T-helper 2 cell treated with Interferon-gamma antibody and Interleukin-4, amounts not matched to agents 100 ng/mL and 5 ng/mL, for 36 hours (primary cell): ENCODE results near the gene PTPN4. TPM values are rescaled to one million over a fixed set of nuclear protein-coding genes. Genes with fewer than 3 reads are reported as not detected.

ENCODE experiments used
- intact Hi-C: fragments of 100-400 bp; cut with micrococcal nuclease; formaldehyde crosslinking; loops from one replicate; pipeline ENCODE4 v1.15.1; 2023
- total RNA-seq: library from RNA; stranded (reverse); gene quantifications from 2 replicates; pipeline ENCODE4 v1.2.3, GENCODE V29; 2022

Gene PTPN4
- total RNA-seq, 1 donor from 2014 or later: 69.2 TPM

DNA sequence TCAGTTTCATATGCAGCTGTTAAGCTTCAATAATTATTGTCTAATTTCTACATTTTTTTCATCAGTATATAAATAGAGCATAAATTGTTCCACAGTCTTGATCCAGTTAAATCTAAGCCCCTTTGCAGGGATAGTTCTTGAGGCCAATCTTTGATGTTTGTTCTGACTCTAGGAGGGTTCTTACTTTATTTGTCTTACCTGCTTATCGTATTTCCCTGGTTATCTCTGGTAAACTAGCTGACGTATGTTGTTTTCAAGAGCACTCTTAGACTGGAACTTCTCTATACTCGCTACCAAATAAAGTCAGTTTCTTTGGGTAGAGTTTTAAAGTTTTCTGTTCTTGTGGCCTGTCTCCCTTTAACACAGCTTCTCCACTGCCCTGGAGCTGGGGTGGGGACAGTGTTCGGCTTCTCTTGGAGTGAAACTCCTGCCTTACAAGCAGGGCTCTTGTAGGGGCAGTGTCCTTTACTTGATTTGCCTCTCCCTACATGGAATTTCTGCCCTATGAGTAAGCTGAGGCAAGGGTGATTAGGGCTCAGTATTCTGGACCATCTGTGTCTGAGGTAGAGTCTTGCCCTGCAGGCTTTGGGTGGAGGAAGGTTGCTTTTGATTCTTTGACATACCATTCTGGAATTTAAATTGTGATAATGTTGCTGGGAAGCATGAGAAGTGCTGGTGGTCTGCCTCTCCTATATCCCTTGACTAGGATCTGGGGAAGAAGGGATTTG lies 90.3 kb downstream of the PTPN4 start:
- intact Hi-C loops: no loop called here

DNA sequence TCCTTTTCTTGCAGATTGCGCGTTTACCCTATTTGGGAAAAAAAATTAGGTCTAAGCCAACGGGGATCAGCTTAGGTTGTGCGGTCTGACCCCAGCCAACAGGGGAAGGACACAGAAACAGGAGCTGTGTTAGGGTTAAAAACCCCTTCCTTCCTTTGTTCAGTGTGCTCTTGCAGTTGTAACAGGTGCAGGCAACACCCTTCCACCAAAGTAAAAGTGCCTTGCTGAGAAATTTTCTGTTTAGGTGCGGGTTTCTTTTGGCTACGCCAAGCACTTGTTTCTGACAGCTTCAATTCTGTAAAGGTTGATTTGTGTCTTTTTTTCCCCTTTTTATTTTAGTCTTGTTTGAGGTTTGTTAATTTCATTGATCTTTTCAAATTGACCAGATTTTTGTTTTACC lies 92.5 kb downstream of the PTPN4 start:
- intact Hi-C loops: no loop called here

DNA sequence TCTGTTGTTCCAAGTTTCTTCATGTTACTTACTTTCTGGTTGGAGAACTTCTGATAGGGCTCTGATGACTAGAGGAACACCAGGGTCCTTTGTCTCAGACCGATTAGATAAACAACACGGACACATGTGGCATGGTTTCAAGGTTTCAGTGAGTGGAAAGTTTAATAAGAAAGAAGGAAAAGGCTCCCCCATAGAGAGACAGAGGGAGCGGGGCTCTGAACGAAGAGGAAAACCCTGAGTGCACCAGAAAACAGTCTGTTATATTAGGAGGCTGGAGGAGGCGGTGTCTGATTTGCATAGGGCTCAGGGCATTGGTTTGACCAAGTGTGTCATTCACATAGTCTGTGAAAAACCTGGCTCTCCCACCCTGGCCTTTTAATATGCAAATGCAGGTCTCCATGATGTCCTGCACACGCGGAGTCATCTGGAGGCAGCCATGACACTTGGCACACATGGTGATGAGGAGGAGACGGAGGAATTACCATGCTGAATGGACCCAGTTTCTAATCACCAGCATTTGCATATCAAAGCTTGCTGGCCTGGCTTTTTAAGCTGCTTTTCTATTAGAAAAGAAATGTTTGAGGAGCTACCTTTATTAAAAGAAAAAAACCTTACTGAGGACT lies 94.2 kb downstream of the PTPN4 start:
- intact Hi-C loops: no loop called here

DNA sequence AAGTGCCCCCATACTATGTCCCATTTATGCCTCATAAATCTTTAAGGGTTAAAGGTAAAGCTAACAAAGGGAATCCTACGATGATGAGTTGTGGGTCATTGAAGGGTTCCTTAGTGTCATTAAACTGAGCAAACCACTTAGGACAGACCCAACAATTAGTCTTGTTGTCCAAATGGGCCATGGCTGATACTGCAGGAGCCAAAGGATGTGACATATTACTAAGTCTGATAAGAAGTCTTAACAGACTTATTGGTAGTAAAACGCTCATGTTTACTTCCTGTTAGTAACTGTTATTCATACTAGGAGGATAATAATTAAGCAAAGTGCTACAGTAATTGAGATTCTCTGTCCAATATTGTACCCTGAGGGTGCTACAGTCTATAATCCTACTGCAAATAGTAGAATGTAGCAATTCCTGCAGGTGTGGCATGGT lies 96.8 kb downstream of the PTPN4 start:
- intact Hi-C loops: no loop called here

DNA sequence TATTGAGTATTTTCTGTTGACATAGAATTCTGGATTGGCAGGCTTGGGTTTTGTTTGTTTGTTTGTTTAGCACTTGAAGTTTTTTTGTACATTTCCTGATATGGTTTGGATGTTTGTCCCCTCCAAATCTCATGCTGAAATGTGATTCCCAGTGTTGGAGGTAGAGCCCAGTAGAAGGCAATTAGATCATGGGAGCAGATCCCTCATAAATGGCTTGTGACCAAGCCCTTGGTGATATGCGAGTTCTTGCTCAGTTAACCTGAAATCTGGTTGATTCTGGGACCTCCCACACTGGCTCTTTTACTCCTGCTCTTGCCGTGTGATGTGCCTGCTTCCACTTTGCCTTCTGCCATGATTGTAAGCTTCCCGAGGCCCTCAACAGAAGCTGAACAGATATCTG lies 98.0 kb downstream of the PTPN4 start:
- intact Hi-C loops: no loop called here

DNA sequence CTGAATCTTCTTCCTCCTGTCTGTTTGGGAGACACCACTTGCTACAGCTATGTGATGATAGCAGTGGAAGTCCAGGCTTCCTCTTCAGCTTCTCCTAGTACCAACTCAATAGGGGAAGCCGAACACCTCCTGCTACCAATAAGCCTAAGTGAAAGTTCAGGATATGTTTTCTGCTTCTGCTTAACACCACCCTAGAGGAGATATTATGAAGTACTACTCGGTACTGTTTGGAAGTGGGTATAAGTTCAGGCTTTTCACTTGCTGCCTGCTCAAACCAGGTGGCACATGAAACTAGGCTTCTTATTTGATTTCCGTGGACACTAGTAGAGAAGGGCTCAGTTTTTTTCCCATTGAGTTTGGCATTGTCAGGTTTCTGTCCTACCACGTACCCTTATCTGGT lies 99.8 kb downstream of the PTPN4 start:
- intact Hi-C loops: no loop called here

DNA sequence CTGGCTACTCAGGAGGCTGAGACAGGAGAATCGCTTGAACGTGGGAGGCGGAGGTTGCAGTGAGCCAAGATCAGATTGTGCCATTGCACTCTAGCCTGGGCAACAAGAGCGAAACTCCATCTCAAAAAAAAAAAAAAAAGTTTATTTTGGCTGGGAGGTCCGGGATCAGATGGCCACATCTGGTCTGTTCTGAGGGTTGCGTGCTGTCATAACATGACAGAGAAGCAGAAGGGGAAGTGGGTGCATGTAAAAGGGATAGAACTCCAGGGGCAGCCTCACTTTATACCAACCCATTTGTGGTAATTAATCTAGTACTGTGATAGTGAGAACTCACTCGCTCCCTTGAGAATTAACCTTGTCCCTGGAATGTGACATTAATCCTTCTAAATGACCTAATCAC lies 101.2 kb downstream of the PTPN4 start:
- intact Hi-C loops: no loop called here

DNA sequence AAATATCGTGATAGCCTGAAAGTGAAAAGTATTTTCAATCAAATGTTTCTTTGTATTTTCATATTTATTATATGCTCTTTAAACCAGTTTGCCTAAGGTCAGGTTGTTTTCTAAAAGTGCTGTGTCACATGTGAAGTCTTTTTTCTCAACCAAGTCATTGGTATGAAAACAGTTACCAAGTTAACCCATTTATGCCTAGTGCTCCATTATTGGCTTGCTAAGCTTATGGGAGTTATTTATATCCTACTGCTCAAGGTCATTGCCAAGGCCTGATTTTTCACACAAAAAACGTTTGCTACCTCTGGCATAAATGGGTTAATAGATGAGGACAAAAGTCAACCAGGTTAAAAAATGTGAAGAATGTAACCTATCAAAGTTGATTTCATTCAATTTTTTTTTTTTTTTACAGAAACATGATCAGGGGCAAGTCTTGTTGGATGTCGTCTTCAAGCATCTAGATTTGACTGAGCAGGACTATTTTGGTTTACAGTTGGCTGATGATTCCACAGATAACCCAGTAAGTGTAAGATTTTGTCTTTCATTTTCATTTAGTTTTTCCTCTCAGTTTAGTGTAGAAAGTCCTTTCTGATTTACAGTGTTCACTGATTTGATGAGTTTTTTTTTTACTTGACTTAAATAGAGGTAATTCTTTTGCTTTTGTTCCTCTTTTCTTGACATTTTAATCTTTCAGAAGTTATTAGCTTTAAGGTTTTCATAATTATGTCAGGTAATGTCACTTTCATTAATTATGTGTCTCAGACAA lies 102.6 kb downstream of the PTPN4 start:
- intact Hi-C loops: loop anchor here (1.0 kb wide), 3 partner anchors 67 to 370 kb away; partner anchors contain the start of gene PTPN4

DNA sequence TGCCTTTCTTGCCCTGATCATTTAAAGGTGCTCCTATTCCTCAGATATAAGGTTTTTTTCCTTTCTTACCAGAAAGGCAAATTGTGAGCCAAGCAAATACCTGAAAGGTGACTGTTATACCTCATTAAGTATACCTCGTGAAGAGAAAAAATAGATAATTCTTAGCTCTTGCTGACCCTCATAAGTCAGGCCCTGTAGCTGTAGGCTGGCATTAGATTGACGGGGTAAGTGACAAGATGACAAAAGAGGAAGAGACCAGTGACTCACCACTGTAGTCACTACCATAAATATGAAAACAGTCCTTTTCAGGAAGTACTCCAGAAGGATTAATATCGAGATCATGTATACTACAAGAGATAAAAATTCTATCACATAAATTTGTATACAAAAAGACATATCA lies 104.6 kb downstream of the PTPN4 start:
- intact Hi-C loops: no loop called here

DNA sequence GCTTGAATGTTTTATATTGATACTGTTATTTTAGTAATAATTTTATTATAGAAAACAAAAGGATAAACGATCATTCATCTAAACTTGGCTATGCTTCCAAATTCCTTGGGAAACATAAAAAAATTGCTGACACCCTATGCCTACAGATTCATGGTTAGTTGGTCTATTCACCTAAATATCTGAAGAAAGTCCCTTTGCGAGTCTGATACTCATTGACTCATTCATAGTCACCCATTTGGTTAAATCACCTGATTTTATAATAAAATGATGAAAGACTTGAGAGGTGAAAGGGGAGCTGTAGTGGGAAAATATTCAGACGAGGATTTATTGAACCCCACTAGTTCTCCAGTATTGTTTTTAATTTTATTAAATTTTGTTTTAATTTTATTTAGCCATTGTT lies 112.0 kb downstream of the PTPN4 start:
- intact Hi-C loops: no loop called here

DNA sequence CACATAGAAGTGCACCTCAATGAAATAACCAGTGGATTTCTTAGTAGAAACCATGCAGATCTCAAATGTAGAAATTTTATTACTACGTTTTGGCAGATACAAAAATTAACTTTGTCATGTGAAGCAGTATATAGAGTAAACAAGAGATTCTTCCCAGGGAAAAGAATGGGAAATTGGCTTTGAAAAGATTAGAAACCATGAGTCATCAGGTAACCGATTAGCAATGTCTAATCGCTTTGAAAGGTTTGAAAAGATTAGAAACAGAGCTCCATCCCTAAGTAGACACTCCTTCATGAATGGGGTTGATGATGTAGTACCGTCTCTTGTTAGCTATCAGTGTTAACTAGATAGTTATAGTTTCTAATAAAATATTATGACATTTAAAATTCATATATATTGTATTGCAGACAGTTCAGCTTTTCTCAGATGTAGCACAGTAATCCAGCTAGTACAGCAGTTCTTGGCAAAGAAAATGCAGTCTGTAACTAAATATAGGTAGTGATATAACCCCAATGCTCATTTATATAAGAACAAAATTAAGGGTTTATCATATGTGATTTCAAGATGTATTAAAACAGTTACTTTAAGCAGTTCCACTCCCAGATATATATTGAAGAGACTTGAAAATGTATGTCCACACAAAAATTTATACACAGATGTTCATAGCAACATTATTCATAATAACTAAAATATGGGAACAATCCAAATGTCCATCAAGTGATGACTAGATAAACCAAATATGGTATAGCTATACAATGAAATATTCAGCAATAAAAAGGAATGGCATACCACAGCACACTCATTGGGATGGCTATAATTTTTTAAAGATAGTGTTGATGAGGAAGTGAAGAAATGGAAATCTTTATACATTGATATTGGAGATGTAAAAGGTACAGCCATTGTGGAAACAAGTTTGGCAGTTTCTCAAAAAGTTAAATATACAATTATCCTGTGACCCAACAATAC lies 113.9 kb downstream of the PTPN4 start:
- intact Hi-C loops: no loop called here

DNA sequence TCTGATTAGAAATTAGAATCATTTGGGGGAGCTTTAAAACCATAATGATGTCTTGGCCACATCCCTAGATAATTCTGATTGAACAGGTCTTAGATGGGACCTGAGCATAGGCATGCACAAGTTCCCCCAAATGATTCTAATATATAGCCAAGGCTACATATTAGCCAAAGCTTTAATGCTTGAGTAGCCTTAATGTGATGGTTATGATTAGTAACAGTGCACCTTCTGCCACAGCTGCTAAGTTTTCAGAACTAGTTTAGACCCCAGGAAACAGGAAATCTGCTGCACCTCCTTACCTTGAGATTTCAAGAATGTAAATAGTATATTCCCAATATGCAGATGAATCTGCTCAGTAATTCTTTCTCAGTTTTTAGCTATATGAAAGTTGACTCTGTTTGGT lies 119.8 kb downstream of the PTPN4 start:
- intact Hi-C loops: no loop called here

DNA sequence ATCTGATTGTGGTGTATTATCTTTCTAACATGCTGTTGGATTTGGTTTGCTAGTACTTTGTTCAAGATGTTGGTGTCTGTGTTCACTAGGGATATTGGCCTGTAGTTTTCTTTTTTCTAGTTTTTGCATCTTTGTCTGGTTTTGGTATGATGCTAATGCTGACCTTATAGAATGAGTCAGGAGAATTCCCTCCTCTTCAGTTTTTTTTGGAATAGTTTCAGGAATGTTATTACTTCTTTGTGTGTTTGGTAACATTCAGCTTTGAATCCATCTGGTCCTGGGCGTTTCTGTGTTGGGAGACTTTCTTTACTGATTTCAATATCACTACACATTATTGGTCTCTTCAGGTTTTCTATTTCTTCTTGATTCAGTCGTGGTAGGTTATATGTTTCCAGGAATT lies 129.0 kb downstream of the PTPN4 start:
- intact Hi-C loops: no loop called here

DNA sequence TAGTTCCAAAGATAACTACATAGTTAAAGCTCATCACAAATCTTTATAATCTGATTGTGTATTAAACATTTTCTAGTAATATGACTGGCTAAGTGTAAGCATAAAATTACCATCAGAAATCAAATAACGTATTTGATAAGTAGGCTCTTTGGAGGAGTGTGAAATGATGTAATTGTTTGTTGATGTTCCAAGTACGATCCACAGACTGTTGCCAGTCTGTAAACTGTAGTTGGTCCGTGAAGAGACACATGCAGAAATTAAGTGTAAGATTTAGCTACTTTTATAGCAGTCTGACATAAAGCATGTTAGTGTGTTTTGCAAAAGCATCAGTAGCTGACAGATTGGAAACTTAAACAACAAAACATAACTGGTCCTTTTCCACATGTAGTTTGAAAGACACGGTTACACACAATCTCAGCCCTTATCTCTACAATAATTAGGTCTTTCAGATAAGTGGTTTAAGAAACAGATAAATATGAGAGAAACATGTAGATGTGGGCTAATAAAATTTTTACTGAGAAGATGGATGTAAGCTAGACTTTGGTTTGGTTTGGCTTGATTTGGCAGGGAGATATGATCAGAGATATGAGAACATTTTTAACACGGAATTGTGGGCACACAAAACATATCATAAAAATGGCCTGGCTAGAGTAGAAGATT lies 138.1 kb downstream of the PTPN4 start:
- intact Hi-C loops: no loop called here

DNA sequence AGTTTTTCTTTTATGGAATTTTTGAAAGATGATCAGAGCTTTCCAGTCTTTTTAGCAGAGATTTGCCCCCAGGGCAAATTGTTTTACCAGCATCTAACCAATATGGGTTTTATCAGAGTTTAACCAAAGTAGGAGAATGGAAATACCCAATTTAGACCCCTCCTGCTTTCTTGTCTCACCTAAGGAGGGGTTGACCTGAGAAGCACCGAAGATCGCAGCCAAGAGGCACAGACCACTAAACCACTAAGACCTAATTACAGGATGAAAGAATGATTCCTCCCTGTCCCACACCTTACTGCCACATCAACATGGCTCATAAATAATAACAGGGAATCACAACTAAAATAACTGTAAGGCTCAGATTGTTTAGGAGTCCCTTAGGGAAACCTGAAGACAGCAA lies 141.3 kb downstream of the PTPN4 start:
- intact Hi-C loops: no loop called here

DNA sequence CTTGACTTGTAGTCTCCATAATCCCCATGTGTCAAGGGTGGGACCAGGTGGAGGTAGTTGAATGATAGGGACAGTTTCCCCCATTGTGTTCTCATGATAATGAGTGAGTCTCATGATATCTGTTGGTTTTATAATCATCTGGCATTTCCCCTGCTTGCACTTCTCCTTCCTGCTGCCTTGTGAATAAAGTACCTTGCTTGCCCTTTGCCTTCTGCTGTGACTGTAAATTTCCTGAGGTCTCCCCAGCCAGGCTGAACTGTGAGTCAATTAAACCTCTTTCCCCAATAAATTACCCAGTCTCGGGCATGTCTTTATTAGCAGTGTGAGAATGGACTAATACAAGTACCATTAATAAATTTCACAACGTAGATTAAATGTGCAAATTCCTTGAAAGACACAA lies 150.8 kb downstream of the PTPN4 start:
- intact Hi-C loops: no loop called here

DNA sequence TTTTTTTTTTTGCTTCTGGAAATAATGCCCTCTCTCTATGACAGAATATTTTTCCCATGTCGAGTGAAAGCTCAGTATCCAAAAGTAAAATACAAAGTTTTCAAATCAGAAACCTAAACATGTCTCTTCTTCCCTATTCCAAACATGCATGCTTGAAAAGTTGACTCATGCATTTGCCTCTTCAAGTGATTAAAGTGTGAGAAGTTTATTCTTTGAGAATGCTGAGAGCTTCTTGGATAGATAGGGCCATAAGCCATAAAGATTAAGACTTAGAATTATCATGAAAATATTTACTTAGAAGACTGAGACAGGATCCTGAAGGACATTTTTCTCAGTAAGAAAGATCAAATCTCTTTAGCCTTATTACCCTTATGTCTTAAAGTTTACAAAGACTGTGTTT lies 154.5 kb downstream of the PTPN4 start:
- intact Hi-C loops: no loop called here

DNA sequence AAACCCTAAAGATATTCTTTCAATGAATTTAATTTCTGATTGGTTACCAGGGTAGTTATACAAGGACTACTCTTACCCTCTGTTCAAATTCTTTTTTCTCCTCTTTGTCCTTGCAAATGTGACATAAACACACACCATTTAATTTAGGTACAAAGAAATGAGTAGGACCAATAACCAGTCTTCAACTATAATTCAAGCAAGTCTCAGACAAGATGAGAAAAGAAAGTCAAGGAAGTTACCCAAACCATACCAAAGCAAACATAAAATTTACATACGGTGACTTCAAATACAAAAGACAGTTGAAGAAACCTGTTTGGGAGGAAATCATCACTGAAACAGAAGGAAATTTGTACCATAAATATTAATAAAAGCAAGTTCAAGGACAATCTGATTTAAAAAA lies 162.1 kb downstream of the PTPN4 start:
- intact Hi-C loops: no loop called here

DNA sequence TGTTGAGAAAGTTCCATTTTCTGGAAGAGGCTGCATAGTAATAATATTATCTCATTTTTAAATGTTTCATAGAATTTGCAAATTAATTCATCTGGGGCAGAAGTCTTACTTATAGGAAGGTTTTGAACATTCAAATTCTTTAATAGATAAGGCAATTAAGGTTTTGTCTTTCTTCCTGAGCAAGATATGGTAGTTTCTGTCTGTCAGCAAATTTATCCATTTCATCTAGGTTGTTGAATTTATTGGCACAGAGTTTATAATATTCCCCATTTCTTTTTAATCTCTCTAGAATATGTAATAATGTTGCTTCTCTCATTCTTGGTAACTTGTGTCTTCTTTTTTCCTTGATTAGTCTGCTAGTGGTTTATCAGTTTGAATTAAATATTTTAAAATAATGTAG lies 163.0 kb downstream of the PTPN4 start:
- intact Hi-C loops: no loop called here

DNA sequence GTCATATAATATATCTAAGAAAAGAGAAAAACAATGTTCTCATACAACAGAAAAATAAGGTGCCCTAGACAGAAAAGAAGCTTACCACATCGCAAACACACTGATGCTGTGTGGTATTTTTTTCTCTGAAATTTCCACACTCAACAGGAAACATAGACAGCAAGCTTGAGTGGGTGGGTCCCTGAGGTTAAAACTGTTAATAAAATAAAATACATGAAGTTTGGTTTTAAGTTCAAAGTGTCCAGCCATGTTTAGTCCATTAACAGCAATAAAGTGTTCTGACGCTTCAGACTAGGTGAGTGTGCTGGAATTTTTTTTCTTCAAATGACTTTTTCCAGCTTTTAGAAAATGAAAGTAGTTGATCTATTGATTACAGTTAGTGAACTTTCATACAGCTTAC lies 169.8 kb downstream of the PTPN4 start:
- intact Hi-C loops: loop anchor here (1.0 to 2.0 kb wide), 3 partner anchors 67 to 170 kb away; partner anchors contain the start of genes EPB41L5 and PTPN4

DNA sequence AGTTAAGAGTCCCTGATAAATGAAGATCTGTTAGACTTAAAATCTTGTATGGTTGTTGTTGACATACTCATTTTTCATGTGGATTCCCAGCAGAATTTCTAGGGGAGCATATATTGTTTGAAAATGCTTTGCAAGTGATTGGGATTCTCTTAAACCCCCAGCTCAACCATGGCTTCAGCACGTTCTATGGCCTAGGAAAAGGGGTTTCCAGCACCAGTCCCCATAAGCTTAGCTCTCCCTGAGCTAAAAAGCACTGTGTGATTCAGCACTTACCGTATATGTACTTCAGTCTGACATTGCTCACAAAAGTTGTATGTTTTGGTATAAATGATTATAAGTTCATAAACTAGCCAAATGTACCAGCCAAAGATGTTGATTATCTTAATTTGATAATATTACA lies 173.1 kb downstream of the PTPN4 start:
- intact Hi-C loops: loop anchor here (5.0 kb wide), 1 partner anchor 174 kb away; no protein-coding TSS in a partner anchor
